Prostate gland (tissue), 2 donors: ENCODE results near the gene VWF. TPM values are rescaled to one million over a fixed set of nuclear protein-coding genes. Genes with fewer than 3 reads are reported as not detected.

Source experiments
- DNase-seq: peaks from one replicate; pipeline ENCODE4 v3.0.0-alpha.2; 2019; ENCODE audit warnings: low spot score
- H3K27ac ChIP-seq, 2 donors: fragments of 200-600 bp; sonication (generic); 2 replicates each; pipeline ENCODE4 v1.5.1; 2017 to 2019
- H3K27me3 ChIP-seq: fragments of 200-600 bp; sonication (generic); replicated peaks from 2 replicates; pipeline ENCODE4 v1.5.1; 2019; ENCODE audit not compliant: insufficient read depth
- H3K36me3 ChIP-seq, 2 donors: fragments of 200-600 bp; sonication (generic); 1 replicate in 1 of 2; 2 replicates in 1 of 2; pipeline versions ENCODE4 v1.5.1 to v1.8.1; 2017 to 2019
- H3K4me1 ChIP-seq: fragments of 200-600 bp; sonication (generic); replicated peaks from 2 replicates; pipeline ENCODE4 v1.5.1; 2019
- H3K4me3 ChIP-seq, 2 donors: fragments of 200-600 bp; sonication (generic); 2 replicates each; pipeline ENCODE4 v1.5.1; 2017 to 2019
- H3K9me3 ChIP-seq: fragments of 200-600 bp; sonication (generic); 2 replicates; pipeline ENCODE4 v1.5.1; 2017
- POLR2A ChIP-seq: fragments of 450-650 bp; IDR thresholded peaks from one replicate; pipeline ENCODE4 v1.6.1; 2016; ENCODE audit warnings: antibody characterized with exemption, mild to moderate bottlenecking
- POLR2AphosphoS5 ChIP-seq: sonication (generic); formaldehyde crosslinking; IDR thresholded peaks from one replicate; pipeline ENCODE4 v1.6.1; 2017; ENCODE audit warnings: antibody characterized with exemption
- WGBS: methylation state at CpG from one replicate; pipeline ENCODE4 v1.1.5; 2018; 5-methylcytosine and 5-hydroxymethylcytosine counted together
- intact Hi-C: fragments of 100-400 bp; cut with DNase I; formaldehyde crosslinking; loops from one replicate; pipeline ENCODE4 v1.14.2; 2022
- total RNA-seq, 2 donors: library from RNA; depleted of rRNA; stranded (reverse); fragments of >200 nt; gene quantifications; one replicate each; pipeline ENCODE4 v1.1.0, GENCODE V29; 2016
- TF ChIP-seq, protein P1 (sequence below), 4 experiments: fragments of 200-600 bp in 2 of 4; fragments of 450-650 bp in 2 of 4; sonication (generic) in 2 of 4; IDR thresholded peaks; 1 replicate in 3 of 4; 2 replicates in 1 of 4; pipeline ENCODE4 v1.5.1; 2016 to 2019; ENCODE audit warnings: antibody characterized with exemption in 4 of 4, mild to moderate bottlenecking in 2 of 4, moderate library complexity in 2 of 4

Gene VWF
- total RNA-seq, 2 donors from 2014 or later: 55.0 to 193 TPM

DNA sequence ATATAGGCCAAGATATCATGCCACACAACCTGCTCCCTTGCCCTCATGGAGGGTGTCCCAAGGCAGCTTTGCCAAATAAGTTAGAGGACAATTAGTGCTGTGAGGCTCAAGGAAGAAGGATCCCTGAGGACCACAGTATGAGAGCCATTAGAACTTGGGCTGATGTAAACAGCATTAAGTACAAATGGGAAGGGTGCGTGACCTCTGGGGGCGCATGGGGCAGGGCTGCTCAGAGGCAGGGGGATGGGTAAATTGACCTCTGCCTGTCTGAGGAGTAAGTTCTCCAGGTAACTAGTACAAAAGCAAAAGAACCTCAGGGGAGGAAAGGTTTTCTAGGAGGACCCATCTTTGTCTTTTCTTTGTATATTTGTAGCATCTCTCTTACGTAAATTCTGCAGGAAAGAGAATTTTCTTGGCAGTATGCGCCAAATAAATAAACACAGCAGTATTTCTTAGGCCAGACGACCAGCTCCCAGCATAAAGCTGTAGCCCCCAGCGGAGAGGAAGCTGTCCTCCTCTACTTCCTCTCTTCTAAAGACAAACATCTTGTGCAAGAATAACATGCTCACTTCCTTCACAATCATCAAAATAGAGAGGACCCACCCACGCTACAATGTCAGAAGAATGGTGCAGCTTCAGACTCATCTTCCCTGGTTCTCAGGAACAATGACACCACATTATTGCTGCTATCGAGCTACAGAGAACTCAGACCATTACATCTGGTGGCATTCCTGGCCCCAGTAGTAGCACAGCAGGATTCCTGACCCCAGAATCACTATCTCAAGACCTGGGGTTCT is 16.4 kb upstream of the VWF start:
- no peaks in the 10 kb centered on the region for H3K4me1 ChIP-seq
- TF ChIP-seq, protein P1, sequence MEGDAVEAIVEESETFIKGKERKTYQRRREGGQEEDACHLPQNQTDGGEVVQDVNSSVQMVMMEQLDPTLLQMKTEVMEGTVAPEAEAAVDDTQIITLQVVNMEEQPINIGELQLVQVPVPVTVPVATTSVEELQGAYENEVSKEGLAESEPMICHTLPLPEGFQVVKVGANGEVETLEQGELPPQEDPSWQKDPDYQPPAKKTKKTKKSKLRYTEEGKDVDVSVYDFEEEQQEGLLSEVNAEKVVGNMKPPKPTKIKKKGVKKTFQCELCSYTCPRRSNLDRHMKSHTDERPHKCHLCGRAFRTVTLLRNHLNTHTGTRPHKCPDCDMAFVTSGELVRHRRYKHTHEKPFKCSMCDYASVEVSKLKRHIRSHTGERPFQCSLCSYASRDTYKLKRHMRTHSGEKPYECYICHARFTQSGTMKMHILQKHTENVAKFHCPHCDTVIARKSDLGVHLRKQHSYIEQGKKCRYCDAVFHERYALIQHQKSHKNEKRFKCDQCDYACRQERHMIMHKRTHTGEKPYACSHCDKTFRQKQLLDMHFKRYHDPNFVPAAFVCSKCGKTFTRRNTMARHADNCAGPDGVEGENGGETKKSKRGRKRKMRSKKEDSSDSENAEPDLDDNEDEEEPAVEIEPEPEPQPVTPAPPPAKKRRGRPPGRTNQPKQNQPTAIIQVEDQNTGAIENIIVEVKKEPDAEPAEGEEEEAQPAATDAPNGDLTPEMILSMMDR (IDR thresholded peaks at IDR 0.05): no peak
- TF ChIP-seq POLR2AphosphoS5 (peak; percentile 24), POLR2A (no peak)
- no peak for DNase-seq
- H3K27ac ChIP-seq: peak overlapping the region in 1 of 2 donors; percentile 7
- intact Hi-C loops: no loop called here
- H3K4me3 ChIP-seq: no peak overlapping the region
- H3K27me3 ChIP-seq: no peaks in the 10 kb centered on the region
- H3K9me3 ChIP-seq: no peaks in the 10 kb centered on the region
- 72% methylated on average over 8 of the region's 8 CpGs for WGBS
- H3K36me3 ChIP-seq: no peaks in the 10 kb centered on the region

DNA sequence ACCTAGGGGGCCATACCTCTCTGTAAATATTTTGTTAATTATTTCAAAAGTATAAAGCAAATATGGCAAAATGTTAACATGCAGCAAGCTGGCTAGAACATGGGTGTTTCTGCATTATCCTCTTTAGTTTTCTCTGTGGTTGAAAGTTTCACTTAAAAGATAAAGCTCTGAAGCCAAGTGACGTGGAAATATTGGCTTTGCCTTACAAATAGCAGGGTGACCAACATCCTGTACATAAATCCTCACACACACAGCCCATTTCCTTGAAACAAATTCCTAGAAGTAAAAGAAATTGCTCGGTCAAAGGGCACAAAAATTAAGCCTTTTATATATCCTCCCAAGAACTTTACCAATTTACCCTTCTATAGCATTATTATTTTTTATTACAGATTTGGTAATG is 10.6 kb upstream of the VWF start:
- TF ChIP-seq POLR2AphosphoS5 (no peak), POLR2A (no peak)
- TF ChIP-seq, protein P1 (IDR thresholded peaks at IDR 0.05): no peak
- DNase-seq: no peak
- no peaks in the 10 kb centered on the region for H3K36me3 ChIP-seq
- WGBS: 46% methylated on average over 2 of the region's 2 CpGs
- no peak overlapping the region for H3K4me3 ChIP-seq
- no peaks in the 10 kb centered on the region for H3K4me1 ChIP-seq
- H3K27me3 ChIP-seq: no peaks in the 10 kb centered on the region
- intact Hi-C loops: no loop called here
- H3K9me3 ChIP-seq: no peaks in the 10 kb centered on the region
- no peak overlapping the region for H3K27ac ChIP-seq

DNA sequence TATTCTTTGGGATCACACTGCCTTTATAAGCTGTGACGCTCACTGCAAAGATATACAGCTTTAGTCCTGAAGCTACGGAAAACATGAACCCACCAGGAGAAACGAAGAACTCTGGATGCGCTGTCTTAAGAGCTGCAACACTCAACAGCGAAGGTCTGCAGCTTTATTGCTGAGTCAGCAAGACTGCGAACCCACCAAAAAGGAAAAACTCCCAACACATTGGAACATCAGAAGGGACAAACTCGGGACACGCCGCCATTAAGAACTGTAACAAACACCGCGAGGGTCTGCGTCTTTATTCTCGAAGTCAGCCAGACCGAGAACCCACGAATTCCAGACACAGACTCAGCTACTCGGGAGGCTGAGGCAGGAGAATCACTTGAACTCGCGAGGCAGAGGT is 9.2 kb upstream of the VWF start:
- no peaks in the 10 kb centered on the region for H3K4me1 ChIP-seq
- TF ChIP-seq POLR2AphosphoS5 (no peak), POLR2A (no peak)
- TF ChIP-seq, protein P1 (IDR thresholded peaks at IDR 0.05): no peak
- DNase-seq: no peak
- no peaks in the 10 kb centered on the region for H3K9me3 ChIP-seq
- intact Hi-C loops: no loop called here
- no peak overlapping the region for H3K27ac ChIP-seq
- H3K36me3 ChIP-seq: no peaks in the 10 kb centered on the region
- H3K4me3 ChIP-seq: no peak overlapping the region
- no peaks in the 10 kb centered on the region for H3K27me3 ChIP-seq
- WGBS: 94% methylated on average over 18 of the region's 18 CpGs

DNA sequence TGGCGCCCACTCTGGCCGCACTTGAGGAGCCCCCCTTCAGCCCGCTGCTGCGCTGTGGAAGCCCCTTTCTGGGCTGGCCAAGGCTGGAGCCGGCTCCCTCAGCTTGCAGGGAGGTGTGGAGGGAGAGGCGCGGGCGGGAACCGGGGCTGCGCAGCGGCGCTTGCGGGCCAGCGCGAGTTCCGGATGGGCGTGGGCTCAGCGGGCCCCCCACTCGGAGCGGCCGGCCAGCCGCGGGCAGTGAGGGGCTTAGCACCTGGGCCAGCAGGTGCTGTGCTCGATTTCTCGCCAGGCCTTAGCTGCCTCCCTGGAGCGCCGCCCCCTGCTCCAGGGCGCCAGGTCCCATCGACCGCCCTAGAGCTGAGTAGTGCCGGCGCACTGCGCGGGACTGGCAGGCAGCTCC is 8.0 kb upstream of the VWF start:
- intact Hi-C loops: no loop called here
- Histone ChIP-seq H3K4me1 (no peaks in the 10 kb centered on the region), H3K27me3 (no peaks in the 10 kb centered on the region), H3K27ac (no peak overlapping the region), H3K36me3 (no peaks in the 10 kb centered on the region), H3K4me3 (no peak overlapping the region), H3K9me3 (no peaks in the 10 kb centered on the region)
- TF ChIP-seq, protein P1 (IDR thresholded peaks at IDR 0.05): no peak
- no peak for TF ChIP-seq POLR2AphosphoS5
- 84% methylated on average over 12 of the region's 34 CpGs for WGBS
- no peak for DNase-seq

DNA sequence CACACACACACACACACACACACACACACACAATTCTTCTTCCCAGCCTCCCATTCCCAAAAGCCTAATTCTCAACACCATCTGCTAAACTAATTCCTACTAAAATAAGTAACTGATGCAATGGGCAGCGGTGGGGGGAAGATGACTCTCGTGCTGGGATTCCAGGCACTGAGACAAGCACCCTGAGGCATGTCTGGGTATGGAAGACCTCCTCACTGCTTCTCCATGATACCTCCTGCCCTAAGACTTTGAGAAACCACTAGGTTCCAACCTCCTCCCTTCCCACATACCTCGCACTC is 789 bp upstream of the VWF start:
- Histone ChIP-seq H3K4me1 (no peaks in the 10 kb centered on the region), H3K36me3 (no peaks in the 10 kb centered on the region), H3K27me3 (no peaks in the 10 kb centered on the region), H3K9me3 (no peaks in the 10 kb centered on the region), H3K27ac (no peak overlapping the region), H3K4me3 (no peak overlapping the region)
- 92% methylated on average over 3 of the region's 3 CpGs for WGBS
- no peak for DNase-seq
- TF ChIP-seq, protein P1 (IDR thresholded peaks at IDR 0.05): no peak
- no peak for TF ChIP-seq POLR2A
- TF ChIP-seq POLR2AphosphoS5: no peak
- intact Hi-C loops: no loop called here
